Measurements from ENCODE around the gene WDFY3. TPM values are rescaled to one million over a fixed set of nuclear protein-coding genes. Genes with fewer than 3 reads are reported as not detected.
A peak's percentile ranks its signal among the peaks of the same experiment; 100 is the strongest.

Gene WDFY3
- 267 TPM for total RNA-seq (ENCODE audit: unreplicated experiment)
- long read RNA-seq, partial matches to known transcripts = 0 of 1 reads
- long read RNA-seq, other reads (novel, unspliced or antisense) = 1 of 1 reads

- DNase-seq = peak; percentile 81
- TF ChIP-seq CTCF (IDR thresholded peaks at IDR 0.05; ENCODE audit: partially characterized antibody, unreplicated experiment) = no peak
- no peaks in the 10 kb centered on the region for H3K36me3 Mint-ChIP-seq (ENCODE audit: unreplicated experiment)
- H3K27me3 Mint-ChIP-seq (ENCODE audit: unreplicated experiment) = peaks cover 19% of the 10 kb centered on the region
- peak within 1 kb of the TSS; percentile 99 for H3K27ac Mint-ChIP-seq (ENCODE audit: unreplicated experiment)
- peaks cover 32% of the 10 kb centered on the region for H3K4me1 Mint-ChIP-seq (ENCODE audit: low read depth, unreplicated experiment)
- H3K9me3 Mint-ChIP-seq (ENCODE audit: unreplicated experiment) = peaks cover 22% of the 10 kb centered on the region
- H3K4me3 Mint-ChIP-seq (ENCODE audit: unreplicated experiment) = peak within 1 kb of the TSS; percentile 93
These were observed at the start of gene WDFY3 for GRCh38 chr4:84966382-84967242. WDFY3 (minus strand) TSS chr4:84966690; CDS start chr4:84860591, 106,099 bp downstream.

- Mint-ChIP-seq H3K27me3 (ENCODE audit: unreplicated experiment) (no peaks in the 10 kb centered on the region), H3K27ac (ENCODE audit: unreplicated experiment) (no peak overlapping the region), H3K4me1 (ENCODE audit: low read depth, unreplicated experiment) (peaks cover 4% of the 10 kb centered on the region), H3K9me3 (ENCODE audit: unreplicated experiment) (no peaks in the 10 kb centered on the region), H3K4me3 (ENCODE audit: unreplicated experiment) (no peak overlapping the region), H3K36me3 (ENCODE audit: unreplicated experiment) (peaks cover 5% of the 10 kb centered on the region)
- no peak for TF ChIP-seq CTCF (IDR thresholded peaks at IDR 0.05; ENCODE audit: partially characterized antibody, unreplicated experiment)
- DNase-seq = no peak
These were observed 39.4 kb upstream of the WDFY3 start for GRCh38 chr4:85005865-85006377.

GRCh38 chr4:85000343-85000742, 33.9 kb upstream of the WDFY3 start:
- no peak overlapping the region for H3K27ac Mint-ChIP-seq (ENCODE audit: unreplicated experiment)

DNA sequence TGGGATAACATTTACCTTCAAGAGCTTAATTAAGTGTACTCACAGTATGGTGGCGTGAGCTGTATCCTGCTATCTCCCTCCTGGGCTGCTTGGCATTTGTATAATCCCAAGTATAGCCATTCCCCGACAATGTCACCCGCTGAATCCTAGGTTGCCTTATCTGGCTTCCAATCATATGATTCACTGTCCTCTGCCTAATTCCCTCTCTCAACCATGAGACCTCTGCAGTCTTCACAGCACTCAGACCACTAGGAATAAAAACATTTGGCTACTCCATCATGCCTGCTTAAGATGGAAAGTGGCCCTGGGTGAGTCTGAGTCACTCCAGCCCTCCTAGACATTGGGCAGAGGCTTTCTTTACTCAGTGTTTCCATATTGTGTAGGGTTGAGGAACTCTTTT, 28.9 kb upstream of the WDFY3 start:
- Mint-ChIP-seq H3K4me1 (ENCODE audit: low read depth, unreplicated experiment) (peaks cover 14% of the 10 kb centered on the region), H3K9me3 (ENCODE audit: unreplicated experiment) (peaks cover 4% of the 10 kb centered on the region)

More at GRCh38 chr4:85000343-85000742, 33.9 kb upstream of the WDFY3 start:
- peaks cover 2% of the 10 kb centered on the region for H3K9me3 Mint-ChIP-seq (ENCODE audit: unreplicated experiment)
- H3K36me3 Mint-ChIP-seq (ENCODE audit: unreplicated experiment) = no peaks in the 10 kb centered on the region
- DNase-seq = no peak
- H3K27me3 Mint-ChIP-seq (ENCODE audit: unreplicated experiment) = no peaks in the 10 kb centered on the region
- peaks cover 14% of the 10 kb centered on the region for H3K4me1 Mint-ChIP-seq (ENCODE audit: low read depth, unreplicated experiment)
- TF ChIP-seq CTCF (IDR thresholded peaks at IDR 0.05; ENCODE audit: partially characterized antibody, unreplicated experiment) = no peak
- no peak overlapping the region for H3K4me3 Mint-ChIP-seq (ENCODE audit: unreplicated experiment)

More for the DNA sequence above, 28.9 kb upstream of the WDFY3 start:
- H3K27ac Mint-ChIP-seq (ENCODE audit: unreplicated experiment) = no peak overlapping the region
- TF ChIP-seq CTCF (IDR thresholded peaks at IDR 0.05; ENCODE audit: partially characterized antibody, unreplicated experiment) = no peak
- no peaks in the 10 kb centered on the region for H3K27me3 Mint-ChIP-seq (ENCODE audit: unreplicated experiment)
- H3K36me3 Mint-ChIP-seq (ENCODE audit: unreplicated experiment) = peaks cover 8% of the 10 kb centered on the region
- no peak for DNase-seq
- H3K4me3 Mint-ChIP-seq (ENCODE audit: unreplicated experiment) = no peak overlapping the region

Data from glutamatergic neuron (in vitro differentiated cells).